Frontal cortex (tissue), 4 donors: ENCODE results near the gene CALML5. TPM values are rescaled to one million over a fixed set of nuclear protein-coding genes. Genes with fewer than 3 reads are reported as not detected.

ENCODE experiments used
- DNase-seq, 2 donors: peaks; one replicate each; pipeline ENCODE4 v3.0.0; 2012; ENCODE audit warnings: low spot score in 2 of 2
- FAIRE-seq: peaks from 2 replicates; lab custom pipeline; 2012; peaks lifted over from hg19 to GRCh38; lab: Jason Lieb, UNC
- total RNA-seq: library from RNA; depleted of rRNA; stranded (reverse); fragments of >200 nt; gene quantifications from one replicate; pipeline ENCODE4 v1.2.3, GENCODE V29; 2014
- donor health status: control.
- donor health status: control.
- donor health status: control.

Gene CALML5
- total RNA-seq, 1 donor from 2014 or later = not detected

GRCh38 chr10:5504146-5505072 is 5.0 kb upstream of the CALML5 start:
- no peak for DNase-seq
- no peak for FAIRE-seq

- DNase-seq = no peak
- FAIRE-seq = no peak
Measured at GRCh38 chr10:5503477-5503835, 4.1 kb upstream of the CALML5 start.

GRCh38 chr10:5502571-5503476 is 3.5 kb upstream of the CALML5 start:
- FAIRE-seq = no peak
- no peak for DNase-seq

- FAIRE-seq = no peak
- no peak for DNase-seq
Measured at GRCh38 chr10:5502061-5502521, 2.7 kb upstream of the CALML5 start.

GRCh38 chr10:5500910-5501309 is 1.5 kb upstream of the CALML5 start:
- DNase-seq (no peak), FAIRE-seq (no peak)

GRCh38 chr10:5500162-5500670 is 846 bp upstream of the CALML5 start:
- DNase-seq = no peak
- FAIRE-seq = no peak

- DNase-seq (no peak), FAIRE-seq (no peak)
Measured at GRCh38 chr10:5498791-5499492, 428 bp downstream of the CALML5 start.

- FAIRE-seq = no peak
- DNase-seq = no peak
Measured at GRCh38 chr10:5497948-5498730, 1.2 kb downstream of the CALML5 start.

GRCh38 chr10:5497289-5497688 is 2.1 kb downstream of the CALML5 start:
- DNase-seq = no peak
- no peak for FAIRE-seq

GRCh38 chr10:5496261-5497250 is 2.8 kb downstream of the CALML5 start:
- no peak for DNase-seq
- no peak for FAIRE-seq

GRCh38 chr10:5494611-5495010 is 4.8 kb downstream of the CALML5 start:
- DNase-seq (no peak), FAIRE-seq (no peak)

GRCh38 chr10:5493691-5494090 is 5.7 kb downstream of the CALML5 start:
- DNase-seq (no peak), FAIRE-seq (no peak)

GRCh38 chr10:5492929-5493576 is 6.3 kb downstream of the CALML5 start:
- FAIRE-seq (no peak), DNase-seq (no peak)

- DNase-seq = no peak
- FAIRE-seq = no peak
Measured at GRCh38 chr10:5492322-5492855, 7.0 kb downstream of the CALML5 start.

- DNase-seq (no peak), FAIRE-seq (no peak)
Measured at GRCh38 chr10:5491477-5491876, 7.9 kb downstream of the CALML5 start.

GRCh38 chr10:5490698-5491464 is 8.5 kb downstream of the CALML5 start:
- DNase-seq = no peak
- FAIRE-seq = no peak
